ENCODE results near the gene CFB.
"Not testable (repeated sequence)": the region's sequence is repeated elsewhere in the genome, so short reads cannot be mapped to it uniquely, and the experiment has no call there.

CFB gene

GRCh38 chr6:31966997-31967925, 21.4 kb downstream of the CFB start:
- Mint-ChIP-seq H3K9me3 (no peaks in the 10 kb centered on the region), H3K4me1 (ENCODE audit: low read depth) (peaks cover 8% of the 10 kb centered on the region), H3K27ac (no peak overlapping the region), H3K4me3 (no peak overlapping the region), H3K27me3 (ENCODE audit: low read depth) (no peaks in the 10 kb centered on the region), H3K36me3 (ENCODE audit: low read depth) (peaks cover 48% of the 10 kb centered on the region)
- no peak for DNase-seq (ENCODE audit: low spot score)

GRCh38 chr6:31967926-31968320, 22.0 kb downstream of the CFB start:
- no peak for DNase-seq (ENCODE audit: low spot score)
- no peak overlapping the region for H3K27ac Mint-ChIP-seq
- no peak overlapping the region for H3K4me3 Mint-ChIP-seq
- no peaks in the 10 kb centered on the region for H3K9me3 Mint-ChIP-seq
- H3K4me1 Mint-ChIP-seq (ENCODE audit: low read depth): peaks cover 12% of the 10 kb centered on the region
- H3K27me3 Mint-ChIP-seq (ENCODE audit: low read depth): no peaks in the 10 kb centered on the region
- peaks cover 42% of the 10 kb centered on the region for H3K36me3 Mint-ChIP-seq (ENCODE audit: low read depth)

GRCh38 chr6:31968326-31968725, 22.4 kb downstream of the CFB start:
- Mint-ChIP-seq H3K36me3 (ENCODE audit: low read depth) (peaks cover 37% of the 10 kb centered on the region), H3K4me1 (ENCODE audit: low read depth) (peaks cover 16% of the 10 kb centered on the region), H3K9me3 (no peaks in the 10 kb centered on the region), H3K27ac (no peak overlapping the region), H3K27me3 (ENCODE audit: low read depth) (no peaks in the 10 kb centered on the region), H3K4me3 (no peak overlapping the region)
- DNase-seq (ENCODE audit: low spot score): no peak

- Mint-ChIP-seq H3K27ac (peak overlapping the region; percentile 33), H3K4me1 (ENCODE audit: low read depth) (peaks cover 18% of the 10 kb centered on the region), H3K9me3 (no peaks in the 10 kb centered on the region), H3K4me3 (no peak overlapping the region), H3K36me3 (ENCODE audit: low read depth) (peaks cover 34% of the 10 kb centered on the region), H3K27me3 (ENCODE audit: low read depth) (no peaks in the 10 kb centered on the region)
- DNase-seq (ENCODE audit: low spot score): no peak
These were observed 23.2 kb downstream of the CFB start for GRCh38 chr6:31968791-31969711.

- DNase-seq (ENCODE audit: low spot score): no peak
- Mint-ChIP-seq H3K9me3 (no peaks in the 10 kb centered on the region), H3K27ac (peak overlapping the region; percentile 100), H3K36me3 (ENCODE audit: low read depth) (peaks cover 32% of the 10 kb centered on the region), H3K27me3 (ENCODE audit: low read depth) (no peaks in the 10 kb centered on the region), H3K4me1 (ENCODE audit: low read depth) (peaks cover 18% of the 10 kb centered on the region), H3K4me3 (peak overlapping the region; percentile 60)
These were observed 24.1 kb downstream of the CFB start for GRCh38 chr6:31969712-31970603.

- H3K9me3 Mint-ChIP-seq: no peaks in the 10 kb centered on the region
- peaks cover 18% of the 10 kb centered on the region for H3K4me1 Mint-ChIP-seq (ENCODE audit: low read depth)
- peak overlapping the region; percentile 100 for H3K27ac Mint-ChIP-seq
- no peaks in the 10 kb centered on the region for H3K27me3 Mint-ChIP-seq (ENCODE audit: low read depth)
- no peak for DNase-seq (ENCODE audit: low spot score)
- peaks cover 30% of the 10 kb centered on the region for H3K36me3 Mint-ChIP-seq (ENCODE audit: low read depth)
- peak overlapping the region; percentile 98 for H3K4me3 Mint-ChIP-seq
These were observed 24.8 kb downstream of the CFB start for GRCh38 chr6:31970604-31971271.

- Mint-ChIP-seq H3K4me3 (peak overlapping the region; percentile 98), H3K4me1 (ENCODE audit: low read depth) (peaks cover 18% of the 10 kb centered on the region), H3K27ac (peak overlapping the region; percentile 100), H3K9me3 (no peaks in the 10 kb centered on the region), H3K27me3 (ENCODE audit: low read depth) (no peaks in the 10 kb centered on the region), H3K36me3 (ENCODE audit: low read depth) (peaks cover 27% of the 10 kb centered on the region)
- DNase-seq (ENCODE audit: low spot score): no peak
These were observed 25.5 kb downstream of the CFB start for GRCh38 chr6:31971279-31971992.

- peak; percentile 98 for DNase-seq (ENCODE audit: low spot score)
- Mint-ChIP-seq H3K36me3 (ENCODE audit: low read depth) (peaks cover 27% of the 10 kb centered on the region), H3K4me3 (peak within 1 kb of the TSS; percentile 98), H3K27ac (peak within 1 kb of the TSS; percentile 100), H3K4me1 (ENCODE audit: low read depth) (peaks cover 18% of the 10 kb centered on the region), H3K9me3 (no peaks in the 10 kb centered on the region), H3K27me3 (ENCODE audit: low read depth) (no peaks in the 10 kb centered on the region)
These were observed 26.3 kb downstream of the CFB start, which contains the start of gene DXO for GRCh38 chr6:31971993-31972708. Gene DXO, minus strand, starts transcription at chr6:31972138. Its CDS starts 463 bp downstream, at chr6:31971675.

- H3K27me3 Mint-ChIP-seq (ENCODE audit: low read depth): no peaks in the 10 kb centered on the region
- DNase-seq (ENCODE audit: low spot score): no peak
- H3K4me3 Mint-ChIP-seq: peak overlapping the region; percentile 98
- H3K4me1 Mint-ChIP-seq (ENCODE audit: low read depth): peaks cover 18% of the 10 kb centered on the region
- peak overlapping the region; percentile 100 for H3K27ac Mint-ChIP-seq
- peaks cover 20% of the 10 kb centered on the region for H3K36me3 Mint-ChIP-seq (ENCODE audit: low read depth)
- no peaks in the 10 kb centered on the region for H3K9me3 Mint-ChIP-seq
These were observed 26.9 kb downstream of the CFB start for GRCh38 chr6:31972709-31973350.

GRCh38 chr6:31976065-31976464, 30.2 kb downstream of the CFB start:
- not testable (repeated sequence) for H3K27me3 Mint-ChIP-seq (ENCODE audit: low read depth); DNase-seq (ENCODE audit: low spot score); H3K36me3 Mint-ChIP-seq (ENCODE audit: low read depth); H3K4me3 Mint-ChIP-seq; H3K9me3 Mint-ChIP-seq; H3K27ac Mint-ChIP-seq
- H3K4me1 Mint-ChIP-seq (ENCODE audit: low read depth): peaks cover 20% of the 10 kb centered on the region

- H3K27ac Mint-ChIP-seq: no peak overlapping the region
These were observed 32.0 kb downstream of the CFB start for GRCh38 chr6:31977816-31978431.

More at GRCh38 chr6:31977816-31978431, 32.0 kb downstream of the CFB start:
- no peaks in the 10 kb centered on the region for H3K9me3 Mint-ChIP-seq
- no peaks in the 10 kb centered on the region for H3K27me3 Mint-ChIP-seq (ENCODE audit: low read depth)
- H3K36me3 Mint-ChIP-seq (ENCODE audit: low read depth): peaks cover 4% of the 10 kb centered on the region
- peaks cover 14% of the 10 kb centered on the region for H3K4me1 Mint-ChIP-seq (ENCODE audit: low read depth)
- DNase-seq (ENCODE audit: low spot score): no peak
- H3K4me3 Mint-ChIP-seq: no peak overlapping the region
